ENCODE data around the gene RSPH6A.
"Not testable (repeated sequence)": the region's sequence is repeated elsewhere in the genome, so short reads cannot be mapped to it uniquely, and the experiment has no call there.

GRCh38 chr19:45751483-45751882 lies 63.6 kb downstream of the RSPH6A start:
- not testable (repeated sequence) for TF ChIP-seq CTCF (conservative IDR thresholded peaks at IDR 0.05 in 1 of 2, IDR thresholded peaks at IDR 0.05 in 1 of 2; ENCODE audit: extremely low read depth in 1 of 2, insufficient read depth in 1 of 2, low read depth in 1 of 2, low read length in 2 of 2); EZH2 (IDR thresholded peaks at IDR 0.05; ENCODE audit: borderline replicate concordance, low read length)
